NCI-H187 treated with DMSO at 0.1 percent for 48 hours (cell line): Measurements from ENCODE around the gene KCNQ5.

ENCODE experiments used
- DNase-seq: peaks from one replicate; lab custom pipeline; 2025; lab: John Stamatoyannopoulos, UW

The KCNQ5 gene

DNA sequence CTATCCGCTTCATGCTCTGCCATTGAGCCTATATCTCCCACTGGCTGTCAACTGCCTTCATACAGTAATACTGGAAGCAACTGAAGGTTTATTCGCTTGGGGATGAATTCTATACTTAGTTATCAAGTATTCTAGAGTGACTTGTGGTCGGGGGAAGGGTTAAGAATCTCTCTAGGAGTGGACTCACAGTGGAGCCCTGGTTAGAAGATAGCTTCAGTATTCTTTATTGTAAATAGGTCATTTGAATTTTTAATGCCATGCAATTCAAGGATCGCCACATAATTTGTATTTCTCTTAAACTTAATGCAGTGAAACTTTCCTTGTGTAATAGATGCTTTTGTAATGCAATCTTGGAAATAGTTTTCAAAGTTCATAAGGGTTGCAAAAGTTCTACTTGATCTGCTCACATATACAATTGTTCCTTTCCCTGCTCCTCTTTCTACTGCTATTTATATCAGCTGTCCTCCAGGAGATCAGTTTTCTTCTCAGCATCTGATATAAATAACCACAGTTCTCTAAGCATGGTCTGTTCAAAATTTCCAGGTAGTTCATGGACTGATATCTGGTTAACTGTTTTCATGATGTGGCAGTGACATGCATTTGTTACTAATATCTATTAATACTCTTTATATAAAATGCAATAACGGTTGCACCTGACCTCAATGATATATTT is 120.3 kb downstream of the KCNQ5 start:
- DNase-seq: no peak

DNA sequence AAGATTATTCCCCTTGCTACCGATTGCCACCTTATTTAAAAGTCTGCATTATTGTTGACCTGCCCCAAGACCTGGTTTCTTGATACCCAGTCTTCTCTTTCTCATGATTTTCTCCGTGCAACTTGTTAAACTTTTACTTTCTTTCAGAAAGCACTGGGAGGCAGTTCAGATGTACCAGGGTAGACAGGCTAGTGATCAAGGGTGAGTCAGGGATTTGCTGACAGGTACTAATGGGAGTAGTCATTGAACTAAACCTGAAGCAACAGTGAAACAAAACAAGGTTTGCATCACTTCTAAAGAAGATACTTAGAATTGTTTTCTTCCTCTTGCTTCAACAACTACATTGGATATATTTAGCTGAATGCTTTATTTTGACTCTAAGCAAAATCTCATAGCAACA is 124.4 kb downstream of the KCNQ5 start:
- no peak for DNase-seq

DNA sequence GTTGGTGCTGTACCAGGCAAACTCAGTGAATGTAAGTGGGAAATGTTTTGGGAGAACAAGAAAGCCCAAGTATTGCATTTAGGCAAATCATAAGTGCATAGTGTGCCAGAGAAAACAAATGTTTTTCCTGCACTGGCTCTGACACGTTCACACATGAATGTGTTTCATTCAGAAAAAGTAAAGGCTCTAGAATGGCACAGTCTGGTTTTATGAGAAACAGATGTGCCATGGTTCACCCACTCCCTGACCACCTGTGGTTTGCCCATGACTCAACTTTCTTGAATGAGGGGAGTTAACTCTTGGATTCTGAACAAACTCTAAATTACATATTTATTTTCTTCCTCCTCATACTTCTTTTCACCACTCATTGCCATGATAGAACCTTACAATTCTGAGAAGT is 126.9 kb downstream of the KCNQ5 start:
- no peak for DNase-seq

DNA sequence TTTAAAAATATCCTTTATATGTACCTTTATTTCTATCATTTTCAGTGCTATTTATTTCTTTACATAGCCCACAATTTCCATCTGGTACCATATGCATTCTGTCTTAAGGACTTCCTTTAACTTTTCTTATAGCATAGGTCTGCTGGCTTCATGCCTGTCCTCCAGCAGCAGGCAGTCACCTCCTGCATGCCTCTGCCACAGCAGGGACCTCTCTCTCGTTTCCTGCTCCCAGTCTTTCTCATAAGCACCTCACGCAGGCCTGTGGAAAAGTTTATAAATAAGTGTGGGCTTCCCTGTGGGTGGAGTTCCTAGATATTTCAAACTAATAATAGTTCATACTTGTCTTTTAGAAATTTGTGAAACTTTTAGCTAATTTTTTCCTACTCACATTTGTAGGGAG is 133.9 kb downstream of the KCNQ5 start:
- no peak for DNase-seq

DNA sequence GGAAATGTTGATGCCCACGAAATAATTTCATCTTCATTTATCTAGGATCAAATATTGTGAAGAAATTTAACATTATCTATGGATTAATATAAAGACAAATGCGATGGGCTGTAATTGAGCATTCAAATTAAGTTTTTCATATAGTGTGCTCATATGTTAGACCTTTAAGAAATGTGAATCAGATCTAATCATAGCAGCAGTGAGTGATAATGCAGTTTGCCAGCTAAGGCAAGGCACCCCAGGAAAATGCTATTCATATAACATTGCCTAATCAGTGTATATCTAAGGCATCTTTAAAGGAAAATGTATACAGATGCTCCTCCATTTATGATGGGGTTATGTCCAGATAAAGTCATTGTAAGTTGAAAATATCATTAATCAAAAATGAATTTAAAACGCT is 135.2 kb downstream of the KCNQ5 start:
- DNase-seq: no peak

DNA sequence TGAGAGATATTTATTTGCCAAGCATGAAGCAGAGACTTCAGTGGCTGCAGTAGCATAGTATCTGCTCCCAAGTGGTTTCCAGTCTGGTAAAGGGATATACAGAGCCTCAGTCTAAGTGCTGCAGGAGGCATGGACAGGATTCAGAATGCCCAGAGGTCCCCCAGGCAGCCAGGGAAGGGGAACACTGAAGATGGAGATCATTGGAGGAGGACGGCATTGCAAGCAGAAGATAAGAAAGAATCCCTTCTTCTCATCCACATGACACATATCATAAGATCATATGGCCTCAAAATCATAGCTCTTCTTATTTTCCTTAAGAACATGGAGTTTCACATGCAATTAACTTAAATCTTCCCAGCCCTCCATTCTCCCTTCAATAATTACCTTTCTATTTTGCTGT is 136.1 kb downstream of the KCNQ5 start:
- DNase-seq: no peak

DNA sequence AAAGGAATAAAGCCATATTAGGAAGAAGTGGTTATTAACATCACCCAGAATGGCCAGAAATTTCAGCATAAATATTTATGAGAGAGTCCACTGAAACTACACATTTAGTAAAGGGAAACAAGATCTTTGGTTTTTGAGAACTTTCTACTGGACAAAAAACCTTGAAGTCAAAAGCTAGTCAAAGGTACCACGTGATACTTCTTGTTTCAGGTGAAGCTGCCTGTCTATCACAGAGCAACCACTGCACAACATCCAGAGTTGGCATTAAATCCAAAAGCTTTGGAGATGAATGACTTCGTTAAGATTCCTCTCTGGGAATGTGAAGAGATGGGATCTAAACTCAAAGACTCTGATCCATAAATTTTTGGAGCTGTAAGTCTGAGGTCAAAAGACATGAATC is 137.0 kb downstream of the KCNQ5 start:
- DNase-seq: no peak

DNA sequence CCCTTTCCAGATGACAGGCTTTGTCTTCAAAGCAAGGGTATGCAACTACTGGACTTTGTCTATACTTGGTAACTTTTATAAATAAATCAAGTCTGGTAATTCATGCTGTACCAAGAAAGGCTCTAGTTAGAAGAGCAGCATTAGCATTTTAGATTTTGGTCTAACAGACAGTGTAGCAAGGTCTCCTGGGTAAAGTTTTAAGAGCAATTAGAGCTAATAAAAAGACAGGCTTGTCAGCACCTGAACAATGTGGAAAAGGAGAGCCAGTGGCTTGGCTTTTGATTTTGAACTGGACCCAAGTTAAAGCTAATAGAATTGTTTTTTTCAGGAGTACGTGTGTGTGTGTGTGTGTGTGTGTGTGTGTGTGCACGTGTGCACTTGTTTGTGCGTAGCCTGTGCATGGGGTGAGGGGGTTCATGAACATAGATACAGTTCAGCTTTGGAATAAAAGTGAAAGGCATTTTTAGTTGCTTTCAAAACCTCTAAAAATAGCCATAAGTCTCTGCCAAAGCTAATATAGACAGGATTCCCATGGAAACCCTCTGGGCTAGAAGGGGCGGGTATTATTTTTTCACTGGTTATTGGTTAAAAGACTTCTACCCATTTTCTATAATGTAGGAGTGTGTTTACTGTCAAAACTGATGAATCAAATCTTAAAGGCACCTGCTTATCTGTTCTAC is 138.4 kb downstream of the KCNQ5 start:
- no peak for DNase-seq

DNA sequence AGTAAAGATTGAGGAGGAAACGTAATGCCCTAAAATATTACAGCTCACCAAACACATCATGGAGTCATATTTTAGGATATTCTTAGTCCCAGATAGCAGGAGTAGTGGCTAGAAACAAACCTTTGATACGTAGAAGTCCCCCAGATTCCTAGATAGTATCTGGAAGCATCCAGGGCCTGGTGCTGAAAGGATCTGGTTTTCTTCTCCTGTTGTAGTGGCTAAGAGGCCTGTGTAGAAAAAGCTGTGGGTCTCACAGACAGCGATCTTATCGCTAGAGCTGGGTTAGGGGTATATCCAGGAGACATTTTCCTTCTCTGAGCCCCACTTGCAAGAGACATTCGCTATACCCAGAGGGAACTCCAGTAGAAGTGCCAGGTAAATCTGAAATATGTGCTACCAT is 139.9 kb downstream of the KCNQ5 start:
- no peak for DNase-seq

DNA sequence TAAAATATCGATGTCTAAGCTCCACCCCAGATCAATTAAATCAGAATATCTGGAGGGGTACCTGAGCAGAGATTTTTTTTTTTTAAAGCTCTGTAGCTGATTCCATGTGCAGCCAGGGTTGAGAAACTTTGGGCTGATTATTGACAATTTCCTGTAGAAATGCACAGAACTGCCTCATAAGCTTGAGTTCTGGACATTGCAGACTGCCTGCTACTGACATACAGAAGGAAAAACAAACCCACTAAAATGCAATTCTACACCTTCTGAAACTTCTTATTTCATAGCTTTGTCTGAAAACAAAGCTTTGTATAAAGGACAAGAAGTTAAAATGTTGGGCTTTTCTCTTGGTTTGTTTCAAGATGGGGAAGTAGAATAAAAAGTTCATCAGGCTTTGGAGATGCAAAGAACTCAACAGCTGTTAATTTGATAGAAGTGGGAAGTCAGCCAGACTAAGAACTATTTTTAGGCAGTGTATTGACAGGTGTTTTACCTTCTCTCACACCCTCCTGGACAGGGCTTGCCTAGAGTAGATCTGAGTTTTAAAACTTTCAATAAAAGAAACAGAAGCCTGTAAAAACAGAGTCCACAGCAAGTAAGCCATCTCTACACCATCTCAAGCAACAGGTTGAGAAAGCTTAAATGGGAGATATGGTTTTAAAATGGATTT is 147.7 kb downstream of the KCNQ5 start:
- no peak for DNase-seq

DNA sequence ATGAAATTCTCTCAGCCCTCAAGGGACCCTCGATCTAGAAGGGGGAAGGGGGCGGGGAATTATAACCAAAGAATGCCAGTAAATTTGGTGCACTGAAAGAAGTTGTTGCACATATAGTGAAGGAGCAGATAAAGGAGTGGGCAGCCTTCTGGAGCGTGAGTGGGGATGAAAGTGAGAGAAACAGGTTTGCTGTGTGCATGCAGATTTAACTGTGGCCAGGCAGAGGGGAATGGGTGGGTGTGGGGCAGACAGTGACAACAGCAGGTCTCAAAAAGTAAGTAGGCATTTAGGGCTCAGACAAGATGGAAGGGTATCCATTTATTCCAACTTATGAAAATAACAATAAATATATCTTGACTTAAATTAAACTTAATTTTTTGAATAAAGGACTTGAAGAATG is 149.1 kb downstream of the KCNQ5 start:
- DNase-seq: no peak

DNA sequence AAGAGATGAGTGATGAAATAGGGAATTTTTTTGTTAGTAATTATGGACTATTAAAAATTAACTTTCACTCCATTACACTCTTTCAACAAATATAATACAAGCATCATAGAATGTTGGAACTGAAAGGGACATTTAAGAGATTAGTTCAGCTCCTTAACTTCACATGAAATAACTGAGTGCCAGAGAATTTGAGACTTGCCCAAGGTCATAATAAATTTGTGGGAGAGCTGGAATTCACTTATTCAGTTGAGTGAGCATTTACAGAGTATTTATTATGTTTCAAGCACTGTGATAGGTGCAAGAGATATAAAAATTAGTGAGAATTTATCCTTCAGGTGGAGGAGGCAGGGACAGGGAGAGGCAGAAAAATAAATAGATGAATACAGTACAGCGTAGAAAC is 154.6 kb downstream of the KCNQ5 start:
- no peak for DNase-seq

DNA sequence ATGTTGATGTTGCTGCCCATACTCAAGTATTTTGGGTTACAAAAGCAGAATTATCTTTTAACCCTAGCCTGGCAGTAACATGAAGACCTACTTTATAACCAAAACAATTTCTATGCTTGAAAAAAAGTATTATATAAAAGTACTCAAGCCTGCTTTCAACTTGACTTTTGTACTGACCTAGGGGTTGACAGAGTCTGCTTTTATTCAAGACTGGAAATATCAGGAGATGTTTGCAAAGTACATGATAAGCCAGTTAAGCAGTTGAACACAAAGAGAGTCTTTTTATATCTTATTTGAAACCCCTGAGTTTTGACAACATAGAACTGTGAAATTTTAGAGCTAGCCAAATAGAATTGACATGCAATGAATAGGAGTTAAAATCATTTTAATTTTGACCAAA is 159.8 kb downstream of the KCNQ5 start:
- DNase-seq: no peak

DNA sequence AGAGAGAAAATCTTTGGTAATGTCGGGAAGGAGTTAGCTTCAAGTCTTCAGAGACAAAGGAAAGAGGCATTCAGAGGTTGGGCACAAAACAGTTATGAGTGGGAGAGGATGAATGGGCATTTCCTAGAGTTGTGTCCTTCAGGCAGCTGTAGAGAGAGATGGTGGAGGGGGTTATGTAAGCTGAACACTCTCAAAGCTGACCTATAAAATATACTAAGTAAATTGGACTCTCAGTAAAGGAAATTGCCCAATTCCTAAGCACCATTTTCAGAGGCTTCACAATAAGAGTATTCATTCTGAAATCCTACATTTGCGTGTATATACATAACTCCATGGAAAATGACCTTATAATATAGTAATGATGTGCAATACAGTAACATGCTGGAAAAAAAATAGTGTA is 161.2 kb downstream of the KCNQ5 start:
- no peak for DNase-seq

DNA sequence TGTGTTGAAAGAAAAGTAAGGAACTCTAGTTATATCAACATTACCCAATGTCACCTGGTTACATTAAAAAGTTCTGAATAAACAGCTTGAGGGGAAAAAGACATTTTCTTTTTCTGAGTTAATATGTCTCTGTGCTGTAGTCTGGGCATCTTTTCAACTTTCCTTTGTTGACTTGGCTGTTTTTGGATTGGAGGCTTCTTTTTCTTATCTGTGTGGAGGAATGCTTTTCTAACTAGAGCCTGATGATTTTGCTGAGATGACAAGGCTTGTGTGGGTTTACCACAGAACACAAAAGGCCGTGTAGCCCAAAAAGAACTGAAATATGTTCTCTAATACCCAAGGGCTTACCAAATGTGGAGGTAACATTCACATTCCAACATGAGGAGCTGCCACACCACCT is 161.8 kb downstream of the KCNQ5 start:
- DNase-seq: no peak

DNA sequence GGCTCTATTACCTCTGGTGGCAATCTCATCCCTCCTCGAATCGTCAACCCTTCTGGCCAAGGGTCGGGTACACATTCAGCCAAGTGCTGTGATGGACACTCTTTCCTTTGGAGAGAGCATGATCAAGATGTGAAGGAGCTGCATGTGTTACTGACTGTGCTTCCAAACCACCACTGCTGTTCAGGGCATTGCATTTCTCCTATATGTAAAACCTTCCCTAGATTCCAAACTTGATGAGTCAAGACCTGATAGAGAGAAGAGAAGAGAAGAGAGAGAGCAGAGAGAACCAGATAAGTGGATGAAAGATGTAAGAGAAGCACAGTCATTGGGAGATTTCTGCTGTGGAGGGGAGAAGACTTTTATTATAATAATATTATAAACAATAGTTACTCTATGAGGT is 162.2 kb downstream of the KCNQ5 start:
- DNase-seq: no peak

DNA sequence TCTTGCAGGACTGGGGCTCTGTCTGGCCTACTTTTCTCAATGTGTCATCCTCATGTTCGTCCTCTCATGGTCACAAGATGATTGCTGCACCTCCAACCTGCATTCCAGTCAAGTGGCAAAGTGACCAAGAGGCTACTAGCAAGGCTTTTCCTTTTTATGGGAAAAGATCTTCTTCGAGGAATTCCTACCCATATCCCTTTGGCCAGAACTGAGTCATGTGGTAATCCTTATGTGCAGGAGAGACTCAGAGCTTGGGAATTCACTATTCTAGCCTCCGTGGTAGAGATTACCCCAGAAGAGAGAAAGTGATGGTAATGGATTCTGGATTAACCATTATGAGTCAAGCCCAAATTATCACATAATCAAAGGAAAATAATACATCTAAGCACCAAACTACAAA is 162.7 kb downstream of the KCNQ5 start:
- no peak for DNase-seq

DNA sequence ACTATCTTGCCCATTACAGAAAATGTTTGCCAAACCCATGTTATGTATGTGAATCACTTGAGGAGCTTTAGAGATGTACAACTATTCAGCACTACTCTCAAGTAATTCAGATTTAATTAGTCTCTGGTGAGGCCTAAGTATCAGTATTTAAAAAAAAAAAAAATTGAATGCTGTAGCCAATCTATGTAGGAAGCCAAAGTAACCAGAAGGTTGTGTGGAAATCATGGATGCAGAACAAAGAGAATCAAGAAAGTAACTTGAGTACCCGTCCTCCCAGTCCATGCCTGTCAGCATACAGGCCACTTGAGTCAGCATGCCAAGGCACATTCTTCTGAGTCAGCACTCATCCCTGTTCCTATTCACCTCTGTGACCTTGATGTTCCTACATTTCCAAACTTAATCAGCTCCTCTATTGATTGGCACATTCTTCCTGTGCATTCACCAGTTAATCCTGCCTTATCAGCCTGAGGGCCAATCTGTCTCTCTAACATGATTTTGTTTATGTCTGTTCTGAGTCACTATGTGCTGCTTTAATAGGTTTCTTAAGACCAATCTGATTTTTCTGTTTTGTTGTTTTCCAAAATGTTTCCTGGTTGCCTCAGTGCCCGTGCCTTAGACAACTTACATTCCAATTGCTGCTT is 165.6 kb downstream of the KCNQ5 start:
- DNase-seq: no peak

DNA sequence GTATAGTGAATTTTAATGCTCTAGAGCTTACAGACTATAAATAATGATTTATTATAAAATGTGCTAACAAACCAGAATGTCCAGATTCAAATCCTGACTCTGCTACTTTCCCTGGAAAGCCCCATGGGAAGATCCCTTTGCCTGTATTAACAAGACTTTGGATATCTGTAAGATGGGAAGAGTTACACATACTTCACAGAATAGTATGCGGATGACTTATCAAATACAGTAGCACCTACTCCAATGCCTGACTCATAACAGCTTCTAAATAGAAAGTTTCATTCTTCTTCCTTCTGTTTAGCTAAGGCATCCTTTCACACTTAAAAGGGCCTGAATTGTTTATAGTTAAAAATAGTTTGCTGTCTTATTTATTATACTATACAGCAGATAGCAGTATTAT is 166.3 kb downstream of the KCNQ5 start:
- DNase-seq: no peak

DNA sequence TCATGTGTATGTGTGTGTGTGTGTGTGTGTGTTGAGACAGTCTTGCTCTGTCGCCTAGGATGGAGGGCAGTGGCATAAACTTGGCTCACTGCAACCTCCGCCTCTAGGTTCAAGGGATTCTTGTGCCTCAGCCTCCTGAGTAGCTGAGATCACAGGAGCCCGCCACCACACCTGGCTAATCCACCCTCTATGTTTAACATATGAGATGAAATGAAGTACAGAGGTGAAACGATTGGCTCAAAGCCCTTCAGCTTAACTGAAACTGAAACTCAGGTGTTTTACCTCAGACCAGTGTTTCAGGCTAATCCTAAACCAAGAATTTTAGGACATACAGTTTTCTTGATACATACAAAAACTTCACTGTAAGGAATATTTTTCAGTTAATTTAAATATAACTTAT is 167.3 kb downstream of the KCNQ5 start:
- DNase-seq: no peak

DNA sequence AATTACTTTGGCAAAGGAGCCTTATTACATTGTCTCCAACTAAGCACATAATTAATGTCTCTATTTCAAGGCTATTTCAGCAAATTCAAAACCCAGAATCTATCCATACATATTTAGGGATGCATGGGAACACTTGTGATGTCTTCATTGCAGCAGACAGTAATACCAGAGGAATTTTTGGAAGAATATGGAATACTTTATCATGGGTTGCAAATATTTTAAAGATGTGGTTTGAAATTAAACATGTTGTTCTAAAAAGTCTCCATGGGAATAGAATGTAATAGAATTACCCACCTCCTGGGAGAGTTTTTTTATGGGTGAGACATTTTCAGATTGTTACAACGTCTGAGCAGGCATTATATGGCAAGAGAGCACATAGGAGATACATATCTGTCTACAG is 170.8 kb downstream of the KCNQ5 start:
- DNase-seq: no peak

DNA sequence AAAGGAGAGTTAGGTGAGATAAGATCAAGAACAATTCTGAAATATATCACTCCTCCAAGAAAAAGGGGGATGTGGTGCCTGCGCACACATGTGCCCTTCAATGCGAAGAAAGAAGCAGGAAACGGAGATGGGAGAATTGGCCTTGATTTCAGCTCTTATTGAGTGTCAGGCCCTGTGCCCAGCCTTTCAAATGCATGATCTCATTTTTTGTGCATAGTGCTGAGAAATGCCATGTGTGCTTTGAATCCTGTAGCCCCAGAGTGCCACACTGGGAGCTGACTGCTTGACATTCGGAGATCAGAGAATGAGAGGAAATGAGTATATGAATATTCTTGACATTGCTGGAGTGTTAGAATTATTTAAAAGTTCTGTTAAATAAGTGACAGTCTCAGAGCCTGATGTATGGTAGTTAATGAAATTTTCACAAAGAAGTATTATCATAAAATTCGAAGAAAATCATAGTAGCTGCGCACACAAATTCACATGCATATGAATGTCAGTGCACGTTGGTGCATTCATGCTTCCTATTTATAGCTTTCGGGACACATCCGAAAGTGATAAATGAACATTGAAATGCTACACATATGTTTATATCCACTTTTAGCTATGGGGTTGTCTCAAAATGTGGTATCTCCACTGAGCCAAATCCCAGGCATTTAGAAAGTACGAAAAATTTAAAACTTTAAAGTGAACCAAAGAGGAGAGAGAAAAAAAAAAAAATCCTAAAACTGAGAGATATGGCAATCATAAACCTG is 172.0 kb downstream of the KCNQ5 start:
- no peak for DNase-seq
